ENCODE measurements around the gene STIP1.

STIP1 gene

GRCh38 chr11:64251753-64252002 is 65.7 kb downstream of the STIP1 start:
- DNase-seq: no peak

DNA sequence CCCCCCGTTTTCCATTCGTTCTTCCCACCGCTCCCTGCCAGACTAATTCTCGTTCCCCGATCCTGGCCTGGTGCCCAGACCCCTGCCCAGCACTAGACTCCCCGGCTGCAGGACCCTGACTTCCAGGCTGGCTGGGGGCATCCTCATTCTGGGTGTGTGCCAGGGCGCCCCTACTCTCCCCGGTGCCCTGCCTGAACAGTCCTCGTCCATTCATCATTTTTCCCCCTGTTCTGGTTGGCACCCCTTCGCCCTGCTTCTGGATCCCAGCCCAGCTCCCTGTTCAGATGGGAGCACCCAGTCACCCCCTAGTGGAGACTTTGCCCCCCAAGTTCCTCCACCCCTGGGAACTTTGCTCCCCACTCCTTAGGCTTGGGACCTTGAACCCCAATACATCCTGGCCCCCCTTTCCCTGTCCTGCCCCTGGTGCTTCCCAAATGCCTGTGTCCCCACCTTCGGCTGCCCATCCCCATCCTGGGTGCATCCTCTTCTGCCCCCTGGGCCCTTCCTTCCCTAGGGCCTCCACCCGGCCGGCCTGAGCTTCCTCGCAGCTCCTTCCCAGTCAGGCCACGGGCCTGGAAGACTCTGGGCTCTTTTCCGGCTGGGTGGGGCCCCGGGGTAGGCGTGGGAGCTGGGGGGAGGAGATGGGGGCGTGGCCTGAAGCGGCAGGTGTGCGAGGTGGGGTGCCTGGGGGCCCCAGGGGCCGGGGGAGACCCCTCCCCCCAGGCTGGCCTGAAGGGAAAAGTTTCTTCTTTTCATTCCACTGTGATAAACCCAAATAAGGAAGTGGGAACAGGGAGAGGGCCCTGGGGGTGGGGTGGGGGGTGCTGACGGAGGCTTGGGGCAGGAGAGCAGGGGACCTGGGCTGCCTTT is 66.3 kb downstream of the STIP1 start:
- no peak for DNase-seq

- DNase-seq: no peak
These were observed 67.1 kb downstream of the STIP1 start for GRCh38 chr11:64253043-64253442.

GRCh38 chr11:64253481-64253880 is 67.5 kb downstream of the STIP1 start:
- no peak for DNase-seq

All from T-helper 2 cell (primary cell).